GM12892 (cell line): ENCODE results near the gene CACHD1.
A peak's percentile ranks its signal among the peaks of the same experiment; 100 is the strongest.
"Not testable (repeated sequence)": the region's sequence is repeated elsewhere in the genome, so short reads cannot be mapped to it uniquely, and the experiment has no call there.

ENCODE experiments used
- DNase-seq: peaks from one replicate; pipeline ENCODE4 v3.0.0; 2011; ENCODE audit not compliant: insufficient read length
- FAIRE-seq: peaks from 2 replicates; lab custom pipeline; 2011; peaks lifted over from hg19 to GRCh38; lab: Jason Lieb, UNC
- POLR2A ChIP-seq: IDR thresholded peaks from 2 replicates; pipeline ENCODE4 v1.6.1; 2011; ENCODE audit warnings: low read depth, low read length, control low read depth
- POLR2AphosphoS5 ChIP-seq: IDR thresholded peaks from 2 replicates; pipeline ENCODE4 v1.6.1; 2011; ENCODE audit warnings: low read depth, low read length, control low read depth
- TAF1 ChIP-seq: IDR thresholded peaks from 2 replicates; pipeline ENCODE4 v1.6.1; 2011; ENCODE audit warnings: low read depth, mild to moderate bottlenecking, control low read depth, low read length, borderline replicate concordance

Gene CACHD1

GRCh38 chr1:64686828-64687724, 217.1 kb downstream of the CACHD1 start:
- FAIRE-seq (no peak), DNase-seq (peak; percentile 8)
- no peak for TF ChIP-seq TAF1
- no peak for TF ChIP-seq POLR2AphosphoS5
- no peak for TF ChIP-seq POLR2A

GRCh38 chr1:64687725-64688327, 217.9 kb downstream of the CACHD1 start:
- TF ChIP-seq POLR2AphosphoS5 (no peak), TAF1 (no peak), POLR2A (no peak)
- DNase-seq (no peak), FAIRE-seq (no peak)

GRCh38 chr1:64691626-64692025, 221.7 kb downstream of the CACHD1 start:
- no peak for FAIRE-seq
- no peak for TF ChIP-seq POLR2A
- TF ChIP-seq TAF1, result no peak
- TF ChIP-seq POLR2AphosphoS5, result no peak
- no peak for DNase-seq

DNA sequence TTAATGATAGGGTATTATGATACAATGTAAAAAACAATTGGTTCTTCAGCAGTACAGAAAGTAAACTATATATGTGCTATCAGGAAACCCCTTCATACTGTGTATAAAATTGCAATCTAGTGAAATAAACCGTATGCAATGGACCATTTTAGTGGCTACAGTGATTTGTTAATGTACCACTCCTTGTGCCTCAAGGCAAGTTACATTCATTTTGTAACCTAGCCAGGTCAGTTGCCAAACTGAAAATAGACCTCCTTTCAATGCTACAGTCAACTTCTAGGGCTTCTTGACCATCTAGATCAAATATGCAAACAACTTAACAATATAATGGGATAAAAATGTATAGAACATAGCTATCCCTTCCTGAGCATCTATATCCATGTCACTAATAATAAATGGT, 223.0 kb downstream of the CACHD1 start:
- DNase-seq (no peak), FAIRE-seq (no peak)

GRCh38 chr1:64693406-64693805, 223.5 kb downstream of the CACHD1 start:
- no peak for FAIRE-seq
- DNase-seq, result no peak
- TF ChIP-seq POLR2AphosphoS5, result no peak
- no peak for TF ChIP-seq TAF1
- no peak for TF ChIP-seq POLR2A

More for the DNA sequence above, 223.0 kb downstream of the CACHD1 start:
- TF ChIP-seq POLR2AphosphoS5, result no peak
- TF ChIP-seq POLR2A, result no peak
- no peak for TF ChIP-seq TAF1

GRCh38 chr1:64696879-64697278, 226.9 kb downstream of the CACHD1 start:
- TF ChIP-seq POLR2AphosphoS5, result no peak
- DNase-seq (no peak), FAIRE-seq (no peak)

GRCh38 chr1:64699327-64699726, 229.4 kb downstream of the CACHD1 start:
- no peak for DNase-seq
- TF ChIP-seq TAF1 (no peak), POLR2A (no peak), POLR2AphosphoS5 (no peak)
- no peak for FAIRE-seq

- no peak for TF ChIP-seq POLR2AphosphoS5
- no peak for TF ChIP-seq TAF1
- TF ChIP-seq POLR2A, result no peak
- no peak for DNase-seq
- no peak for FAIRE-seq
These were observed 231.1 kb downstream of the CACHD1 start for GRCh38 chr1:64701071-64701470.

- DNase-seq (no peak), FAIRE-seq (no peak)
- TF ChIP-seq POLR2A (no peak), TAF1 (no peak), POLR2AphosphoS5 (no peak)
These were observed 232.0 kb downstream of the CACHD1 start for GRCh38 chr1:64701886-64702285.

DNA sequence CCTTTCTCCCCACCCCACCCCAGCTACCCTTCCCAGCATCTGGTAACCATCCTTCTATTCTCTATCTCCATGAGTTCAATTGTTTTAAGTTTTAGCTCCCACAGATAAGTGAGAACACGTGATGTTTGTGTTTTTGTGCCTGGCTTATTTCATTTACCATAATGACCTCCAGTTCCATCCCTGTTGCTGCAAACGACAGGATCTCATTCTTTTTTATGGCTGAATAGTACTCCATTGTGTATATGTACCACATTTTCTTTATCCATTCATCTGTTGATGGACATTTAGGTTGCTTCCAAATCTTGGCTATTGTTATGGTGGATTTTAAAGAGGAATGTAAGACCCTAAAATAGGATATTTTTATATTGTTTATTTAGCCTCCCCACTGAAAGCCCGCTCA, 232.7 kb downstream of the CACHD1 start:
- FAIRE-seq, result not testable (repeated sequence)

DNA sequence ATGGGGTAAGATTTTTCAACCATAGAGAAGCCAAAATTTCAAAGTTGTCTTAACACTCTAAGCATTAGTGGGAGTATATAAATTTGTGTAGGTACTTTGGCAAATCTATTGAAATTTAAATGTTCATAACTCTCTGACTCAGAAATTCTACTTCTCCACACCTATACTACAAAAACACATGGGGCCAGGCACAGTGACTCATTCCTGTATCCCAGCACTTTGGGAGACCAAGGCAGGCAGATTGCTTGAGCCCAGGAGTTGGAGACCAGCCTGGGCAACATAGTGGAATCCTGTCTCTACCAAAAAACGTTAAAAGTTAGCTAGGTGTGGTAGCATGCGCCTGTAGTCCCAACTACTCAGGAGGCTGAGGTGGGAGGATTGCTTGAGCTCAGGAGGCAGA, 233.7 kb downstream of the CACHD1 start:
- DNase-seq, result no peak

More for the DNA sequence above, 232.7 kb downstream of the CACHD1 start:
- DNase-seq, result not testable (repeated sequence)

GRCh38 chr1:64705591-64705990, 235.7 kb downstream of the CACHD1 start:
- DNase-seq (no peak), FAIRE-seq (no peak)
- no peak for TF ChIP-seq POLR2AphosphoS5
- no peak for TF ChIP-seq POLR2A
- TF ChIP-seq TAF1, result no peak

More for the DNA sequence above, 233.7 kb downstream of the CACHD1 start:
- no peak for TF ChIP-seq TAF1
- no peak for FAIRE-seq

DNA sequence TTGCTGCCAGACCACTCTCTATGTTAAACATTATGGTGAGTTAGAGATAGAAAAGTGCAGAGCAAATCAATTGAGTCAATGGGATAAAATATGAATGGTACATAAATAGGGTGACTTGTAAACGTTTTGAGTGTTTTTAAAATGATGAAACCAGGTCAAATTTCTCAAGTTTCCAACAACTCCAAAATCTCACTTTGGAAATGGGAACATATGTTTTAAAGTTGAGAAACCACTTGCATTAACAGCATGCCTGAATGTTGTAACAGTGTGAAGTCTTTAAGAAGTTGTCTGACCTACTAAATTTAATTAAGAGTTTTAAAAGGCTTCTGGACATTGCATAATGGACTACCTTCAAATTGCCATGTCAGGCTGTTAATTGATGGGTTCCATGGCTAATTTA, 241.3 kb downstream of the CACHD1 start:
- TF ChIP-seq POLR2AphosphoS5 (no peak), TAF1 (no peak), POLR2A (no peak)
- DNase-seq (no peak), FAIRE-seq (no peak)

- DNase-seq (no peak), FAIRE-seq (no peak)
These were observed 242.1 kb downstream of the CACHD1 start for GRCh38 chr1:64712049-64712448.

More at GRCh38 chr1:64712049-64712448, 242.1 kb downstream of the CACHD1 start:
- no peak for TF ChIP-seq TAF1
- TF ChIP-seq POLR2A, result no peak
- no peak for TF ChIP-seq POLR2AphosphoS5
